AG04450 (cell line): Measurements from ENCODE around the gene FASN. TPM values are rescaled to one million over a fixed set of nuclear protein-coding genes. Genes with fewer than 3 reads are reported as not detected.

ENCODE experiments used
- CTCF ChIA-PET: fragments of 300-600, 350-600 bp; formaldehyde crosslinking; extraction: SDS; loops from one replicate; lab custom pipeline; 2022; ENCODE audit warnings: antibody characterized with exemption, inconsistent platforms; lab: Charles Lee
- POLR2A ChIA-PET: fragments of 350-600 bp; formaldehyde crosslinking; extraction: SDS; loops from one replicate; lab custom pipeline; 2021; ENCODE audit warnings: antibody characterized with exemption, inconsistent platforms; lab: Yijun Ruan, JAX
- DNase-seq: peaks from one replicate; pipeline ENCODE4 v3.0.0-alpha.2; 2011; ENCODE audit warnings: low read depth, low spot score
- H3K27ac ChIP-seq: one replicate; pipeline ENCODE4 v1.5.1; 2012; ENCODE audit warnings: low read depth, low read length, control low read depth
- H3K27me3 ChIP-seq: one replicate; pipeline ENCODE4 v1.6.0; 2012; ENCODE audit warnings: low read length; ENCODE audit not compliant: control insufficient read depth, insufficient read depth
- H3K4me3 ChIP-seq: 2 replicates; pipeline ENCODE4 v1.5.1; 2011; ENCODE audit warnings: mild to moderate bottlenecking, low read depth, low read length, control low read depth
- H3K9me3 ChIP-seq: 2 replicates; pipeline ENCODE4 v1.5.1; 2012; ENCODE audit warnings: low read length; ENCODE audit not compliant: control insufficient read depth, insufficient read depth
- polyA plus RNA-seq: library from polyadenylated mRNA; depleted of rRNA; stranded (reverse); fragments of >200 nt; gene quantifications from 2 replicates; pipeline ENCODE4 v1.2.3, GENCODE V29; 2011; rRNA removed
- TF ChIP-seq, protein P1 (sequence below): IDR thresholded peaks from 2 replicates; pipeline ENCODE4 v1.5.1; 2011; ENCODE audit warnings: low read depth, low read length, control low read depth, inconsistent platforms

The FASN gene
- polyA plus RNA-seq, 1 experiment = 6.2 TPM

DNA sequence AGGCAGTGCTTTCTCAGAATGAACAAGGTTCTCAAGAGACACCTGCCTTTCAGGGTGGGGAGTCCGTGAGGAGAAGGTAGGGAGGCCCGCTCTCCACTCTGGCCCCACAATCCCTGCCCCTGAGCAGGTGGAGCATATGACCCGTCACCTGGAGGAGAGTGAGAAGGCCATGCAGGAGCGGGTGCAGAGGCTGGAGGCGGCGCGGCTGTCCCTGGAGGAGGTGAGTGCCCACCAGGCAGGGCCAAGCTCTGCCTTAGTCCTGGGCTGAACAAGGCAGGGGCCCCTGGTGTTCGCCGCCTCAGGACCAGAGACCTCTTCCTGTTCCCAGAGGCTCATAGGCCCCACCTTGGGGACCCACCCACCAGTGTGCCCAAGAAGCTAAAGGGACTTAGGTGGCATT, 69.1 kb downstream of the FASN start:
- H3K27ac ChIP-seq = no peak overlapping the region
- no peak overlapping the region for H3K4me3 ChIP-seq
- H3K9me3 ChIP-seq = no peaks in the 10 kb centered on the region; the same call in 1 of the 2 replicates
- ChIA-PET POLR2A (no interaction called here), CTCF (interaction anchor here (0.6 to 1.1 kb wide), 2 partner anchors 9 to 309 kb away, joined by 3 read pairs; partner anchors contain the start of gene DCXR)
- TF ChIP-seq, protein P1, sequence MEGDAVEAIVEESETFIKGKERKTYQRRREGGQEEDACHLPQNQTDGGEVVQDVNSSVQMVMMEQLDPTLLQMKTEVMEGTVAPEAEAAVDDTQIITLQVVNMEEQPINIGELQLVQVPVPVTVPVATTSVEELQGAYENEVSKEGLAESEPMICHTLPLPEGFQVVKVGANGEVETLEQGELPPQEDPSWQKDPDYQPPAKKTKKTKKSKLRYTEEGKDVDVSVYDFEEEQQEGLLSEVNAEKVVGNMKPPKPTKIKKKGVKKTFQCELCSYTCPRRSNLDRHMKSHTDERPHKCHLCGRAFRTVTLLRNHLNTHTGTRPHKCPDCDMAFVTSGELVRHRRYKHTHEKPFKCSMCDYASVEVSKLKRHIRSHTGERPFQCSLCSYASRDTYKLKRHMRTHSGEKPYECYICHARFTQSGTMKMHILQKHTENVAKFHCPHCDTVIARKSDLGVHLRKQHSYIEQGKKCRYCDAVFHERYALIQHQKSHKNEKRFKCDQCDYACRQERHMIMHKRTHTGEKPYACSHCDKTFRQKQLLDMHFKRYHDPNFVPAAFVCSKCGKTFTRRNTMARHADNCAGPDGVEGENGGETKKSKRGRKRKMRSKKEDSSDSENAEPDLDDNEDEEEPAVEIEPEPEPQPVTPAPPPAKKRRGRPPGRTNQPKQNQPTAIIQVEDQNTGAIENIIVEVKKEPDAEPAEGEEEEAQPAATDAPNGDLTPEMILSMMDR = no peak
- H3K27me3 ChIP-seq = no peaks in the 10 kb centered on the region
- DNase-seq = no peak

Other genes starting within 250 kb of the FASN start
- 158 and 342 TPM in 2 replicates for gene P4HB, start 237.7 kb downstream of the FASN start, polyA plus RNA-seq
- 62.2 and 78.6 TPM in 2 replicates for gene ARHGDIA, start 226.9 kb downstream of the FASN start, polyA plus RNA-seq
- gene ALYREF, start 206.7 kb downstream of the FASN start, polyA plus RNA-seq = 57.7 and 57.8 TPM in 2 replicates
- 213 and 233 TPM in 2 replicates for gene ANAPC11, start 206.5 kb downstream of the FASN start, polyA plus RNA-seq
- gene NPB, start 196.0 kb downstream of the FASN start, polyA plus RNA-seq = 0.20 and 0.30 TPM in 2 replicates
- 25.2 and 31.8 TPM in 2 replicates for gene PCYT2, start 186.8 kb downstream of the FASN start, polyA plus RNA-seq
- 4.3 and 6.0 TPM in 2 replicates for gene SIRT7, start 180.1 kb downstream of the FASN start, polyA plus RNA-seq
- gene MAFG, start 170.5 kb downstream of the FASN start, polyA plus RNA-seq = 17.6 and 17.7 TPM in 2 replicates
- 103 and 154 TPM in 2 replicates for gene PYCR1, start 160.9 kb downstream of the FASN start, polyA plus RNA-seq
- gene MYADML2, start 151.0 kb downstream of the FASN start, polyA plus RNA-seq = not detected in 2 replicates
- 0.04 TPM in 1 of 2 replicates, not detected in the other for gene NOTUM, start 137.0 kb downstream of the FASN start, polyA plus RNA-seq
- gene ASPSCR1, start 120.6 kb downstream of the FASN start, polyA plus RNA-seq = 7.1 and 8.8 TPM in 2 replicates
- gene CENPX, start 75.4 kb downstream of the FASN start, polyA plus RNA-seq = 32.5 and 42.2 TPM in 2 replicates
- 3.4 and 4.0 TPM in 2 replicates for gene LRRC45, start 74.9 kb downstream of the FASN start, polyA plus RNA-seq
- gene RAC3, start 66.6 kb downstream of the FASN start, polyA plus RNA-seq = 12.9 and 18.7 TPM in 2 replicates
- 35.5 and 55.6 TPM in 2 replicates for gene DCXR, start 60.5 kb downstream of the FASN start, polyA plus RNA-seq
- 11.8 and 14.1 TPM in 2 replicates for gene RFNG, start 46.4 kb downstream of the FASN start, polyA plus RNA-seq
- 63.1 and 94.3 TPM in 2 replicates for gene GPS1, start 46.3 kb downstream of the FASN start, polyA plus RNA-seq
- gene DUS1L, start 32.4 kb downstream of the FASN start, polyA plus RNA-seq = 21.4 and 27.0 TPM in 2 replicates
- gene CCDC57, start 114.6 kb upstream of the FASN start, polyA plus RNA-seq = 11.1 and 13.2 TPM in 2 replicates
- gene SLC16A3, start 130.8 kb upstream of the FASN start, polyA plus RNA-seq = 61.7 and 80.3 TPM in 2 replicates
- 74.4 and 89.9 TPM in 2 replicates for gene CSNK1D, start 175.5 kb upstream of the FASN start, polyA plus RNA-seq
- gene CD7, start 219.4 kb upstream of the FASN start, polyA plus RNA-seq = 0.11 TPM in 2 replicates
- gene SECTM1, start 235.5 kb upstream of the FASN start, polyA plus RNA-seq = 8.0 and 12.5 TPM in 2 replicates